ENCODE results near the gene THSD4. TPM values are rescaled to one million over a fixed set of nuclear protein-coding genes. Genes with fewer than 3 reads are reported as not detected.

Gene THSD4
- total RNA-seq, 1 experiment from 2014 or later: 65.4 TPM

- DNase-seq (ENCODE audit: low read depth, low spot score): no peak
- ATAC-seq: no peak
- Histone ChIP-seq H3K36me3 (ENCODE audit: control insufficient read depth, insufficient read depth, low read length) (no peaks in the 10 kb centered on the region), H3K4me3 (ENCODE audit: low read depth in 2 of 2, low read length in 2 of 2) (no peak overlapping the region), H3K9me3 (ENCODE audit: control insufficient read depth, insufficient read depth, low read depth, low read length) (peaks cover 42% of the 10 kb centered on the region), H3K27ac (ENCODE audit: low read length) (no peak overlapping the region), H3K27me3 (ENCODE audit: control insufficient read depth, insufficient read depth, low read length) (no peaks in the 10 kb centered on the region), H3K4me1 (ENCODE audit: control insufficient read depth, insufficient read depth, low read length) (no peaks in the 10 kb centered on the region)
- CTCF ChIA-PET: interaction anchor here (0.6 kb wide), 1 partner anchor 333 kb away, joined by 5 read pairs; no protein-coding TSS in a partner anchor
- TF ChIP-seq TCF7L2 (IDR thresholded peaks at IDR 0.05; ENCODE audit: low read depth, low read length) (no peak), POLR2AphosphoS5 (IDR thresholded peaks at IDR 0.05; ENCODE audit: low read depth, low read length) (no peak), REST (IDR thresholded peaks at IDR 0.05; ENCODE audit: insufficient read depth in 1 of 2, low read depth in 2 of 2, low read length in 1 of 2) (no peak), CTCF (IDR thresholded peaks at IDR 0.05) (no peak), SIN3A (IDR thresholded peaks at IDR 0.05; ENCODE audit: borderline replicate concordance, insufficient read depth, low read depth, low read length) (no peak)
- intact Hi-C loops (cut with micrococcal nuclease; ENCODE audit: unreplicated experiment): no loop called here
- BruUV-seq (replicated peaks): no TSS peak
- in situ Hi-C loops (cut with HindIII; ENCODE audit: low pct_unique_long_range_greater_than_20kb, low sequenced_read_pairs): no loop called here
- POLR2A ChIA-PET: no interaction called here
These were observed 704.9 kb downstream of the THSD4 start for GRCh38 chr15:71820127-71820526.

GRCh38 chr15:71821547-71822129 lies 706.4 kb downstream of the THSD4 start:
- no TSS peak for BruUV-seq (replicated peaks)
- H3K9me3 ChIP-seq (ENCODE audit: control insufficient read depth, insufficient read depth, low read depth, low read length): peaks cover 42% of the 10 kb centered on the region
- in situ Hi-C loops (cut with HindIII; ENCODE audit: low pct_unique_long_range_greater_than_20kb, low sequenced_read_pairs): no loop called here
- no peaks in the 10 kb centered on the region for H3K27me3 ChIP-seq (ENCODE audit: control insufficient read depth, insufficient read depth, low read length)
- no peak for TF ChIP-seq TCF7L2 (IDR thresholded peaks at IDR 0.05; ENCODE audit: low read depth, low read length)
- no peak for TF ChIP-seq SIN3A (IDR thresholded peaks at IDR 0.05; ENCODE audit: borderline replicate concordance, insufficient read depth, low read depth, low read length)
- no peak for TF ChIP-seq REST (IDR thresholded peaks at IDR 0.05; ENCODE audit: insufficient read depth in 1 of 2, low read depth in 2 of 2, low read length in 1 of 2)
- H3K4me1 ChIP-seq (ENCODE audit: control insufficient read depth, insufficient read depth, low read length): no peaks in the 10 kb centered on the region
- intact Hi-C loops (cut with micrococcal nuclease; ENCODE audit: unreplicated experiment): no loop called here
- ChIA-PET POLR2A (no interaction called here), CTCF (no interaction called here)
- no peak overlapping the region for H3K27ac ChIP-seq (ENCODE audit: low read length)
- DNase-seq (ENCODE audit: low read depth, low spot score) (no peak), ATAC-seq (no peak)
- H3K4me3 ChIP-seq (ENCODE audit: low read depth in 2 of 2, low read length in 2 of 2): no peak overlapping the region
- no peaks in the 10 kb centered on the region; the same call in 1 of the 2 replicates for H3K36me3 ChIP-seq (ENCODE audit: control insufficient read depth, insufficient read depth, low read length)
